HG02840 (cell line): ENCODE measurements around the gene PASD1.

ENCODE experiments used
- ATAC-seq: cut with Tn5 transposase; IDR thresholded peaks from one replicate; pipeline ENCODE4 v1.9.1; 2021; ENCODE audit warnings: mild to moderate bottlenecking, moderate library complexity, moderate number of reproducible peaks; ENCODE audit not compliant: unreplicated experiment, low FRiP score

Gene PASD1

DNA sequence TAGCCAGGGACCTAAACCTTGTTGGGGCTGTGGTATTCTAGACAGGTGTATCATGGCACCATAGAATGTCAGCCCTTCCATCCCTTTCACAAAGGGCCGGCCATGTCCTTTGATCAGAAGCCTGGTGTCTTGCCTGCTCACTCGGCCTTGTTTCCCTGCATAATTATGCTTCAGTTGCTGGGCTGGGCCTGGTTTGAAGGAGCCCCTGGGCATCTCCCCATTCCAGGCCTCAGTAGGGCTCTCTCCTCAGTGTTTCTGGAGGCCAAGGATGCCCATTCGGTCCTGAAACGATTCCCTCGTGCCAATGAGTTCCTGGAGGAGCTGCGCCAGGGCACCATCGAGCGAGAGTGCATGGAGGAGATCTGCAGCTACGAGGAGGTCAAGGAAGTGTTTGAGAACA, 136.3 kb downstream of the PASD1 start:
- ATAC-seq = no peak

DNA sequence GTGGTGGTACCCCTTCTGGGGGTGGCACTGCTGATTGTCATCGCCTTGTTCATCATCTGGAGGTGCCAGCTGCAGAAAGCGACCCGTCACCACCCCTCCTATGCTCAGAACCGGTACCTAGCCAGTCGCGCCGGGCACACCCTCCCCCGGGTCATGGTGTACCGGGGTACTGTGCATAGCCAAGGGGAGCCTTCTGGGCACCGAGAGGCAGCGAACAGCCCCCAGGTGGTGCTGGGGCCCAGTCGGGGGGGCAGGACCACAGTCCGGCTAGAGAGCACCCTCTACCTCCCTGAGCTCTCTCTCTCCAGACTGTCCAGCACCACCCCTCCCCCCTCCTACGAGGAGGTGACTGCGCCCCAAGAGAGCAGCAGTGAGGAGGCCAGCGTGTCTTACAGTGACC, 137.1 kb downstream of the PASD1 start:
- no peak for ATAC-seq

DNA sequence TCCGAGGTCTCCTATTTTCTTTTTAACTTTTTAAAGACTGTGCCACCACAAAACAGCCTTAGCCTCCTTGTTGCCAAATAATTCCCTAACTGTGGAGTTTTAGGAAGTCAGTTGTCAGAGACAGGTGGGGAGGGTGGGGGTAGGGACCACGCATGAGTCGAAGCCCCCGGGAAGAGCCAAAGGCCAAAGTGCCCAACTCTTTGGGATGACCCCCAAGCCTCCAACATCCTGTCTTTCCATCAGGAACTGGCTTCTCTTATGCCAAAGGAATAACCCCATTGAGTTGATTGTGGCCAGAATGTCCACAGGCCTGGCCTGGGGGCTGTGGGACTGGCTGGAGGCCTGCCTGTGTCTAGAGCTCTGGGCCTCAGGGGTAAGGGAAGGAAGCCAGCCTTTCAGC, 137.6 kb downstream of the PASD1 start:
- no peak for ATAC-seq

DNA sequence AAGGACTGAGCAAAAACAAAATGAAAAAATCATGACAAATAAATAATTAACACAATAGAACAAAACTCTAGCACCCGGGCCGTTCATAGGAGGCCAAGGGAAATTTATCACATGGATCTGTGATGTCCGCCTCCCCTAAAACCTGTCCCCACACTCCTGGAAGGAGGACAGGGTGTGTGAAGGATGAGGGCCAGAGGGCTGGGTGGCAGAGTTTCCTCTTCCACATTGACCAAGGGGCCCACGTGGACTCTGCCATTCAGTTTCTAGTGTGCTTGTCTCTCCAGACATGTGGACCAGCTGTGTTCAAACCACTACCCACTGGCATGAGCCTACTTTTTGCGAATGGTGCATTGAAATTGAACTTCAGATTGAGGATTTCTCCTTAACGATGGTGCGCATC, 138.1 kb downstream of the PASD1 start:
- no peak for ATAC-seq

DNA sequence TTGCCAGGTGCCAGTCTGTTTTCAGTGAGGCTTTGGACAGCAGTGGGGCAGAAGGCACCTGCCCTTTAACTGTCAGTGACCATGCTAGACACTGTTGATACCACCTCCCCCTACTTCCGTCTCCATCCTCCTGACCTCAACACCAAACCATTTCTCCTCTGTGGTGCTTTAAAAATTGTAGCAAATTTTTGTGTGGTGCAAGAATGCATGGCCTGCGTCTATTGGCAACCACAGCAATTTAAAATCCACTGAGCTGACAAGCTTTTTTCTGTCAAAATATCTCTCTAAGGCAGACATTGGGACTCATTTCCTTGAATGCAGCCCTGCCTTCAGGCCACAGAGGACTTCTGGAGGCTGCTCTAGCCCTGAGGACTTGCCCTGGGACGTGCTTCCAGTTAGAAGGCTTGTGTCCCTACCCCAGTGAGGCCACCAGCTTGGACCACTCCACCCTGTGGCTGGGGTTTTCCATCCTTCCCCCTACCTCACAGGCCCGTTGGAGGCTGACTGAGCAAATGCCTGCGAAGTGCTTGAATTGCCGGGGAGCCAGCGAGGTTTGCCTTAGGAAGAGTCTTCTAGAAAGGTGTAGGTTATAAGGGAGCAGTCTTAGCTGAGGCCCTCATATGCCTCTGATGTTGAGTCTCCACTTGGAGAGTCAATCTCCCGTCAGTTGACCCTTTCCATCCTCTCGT, 138.7 kb downstream of the PASD1 start:
- ATAC-seq = no peak

DNA sequence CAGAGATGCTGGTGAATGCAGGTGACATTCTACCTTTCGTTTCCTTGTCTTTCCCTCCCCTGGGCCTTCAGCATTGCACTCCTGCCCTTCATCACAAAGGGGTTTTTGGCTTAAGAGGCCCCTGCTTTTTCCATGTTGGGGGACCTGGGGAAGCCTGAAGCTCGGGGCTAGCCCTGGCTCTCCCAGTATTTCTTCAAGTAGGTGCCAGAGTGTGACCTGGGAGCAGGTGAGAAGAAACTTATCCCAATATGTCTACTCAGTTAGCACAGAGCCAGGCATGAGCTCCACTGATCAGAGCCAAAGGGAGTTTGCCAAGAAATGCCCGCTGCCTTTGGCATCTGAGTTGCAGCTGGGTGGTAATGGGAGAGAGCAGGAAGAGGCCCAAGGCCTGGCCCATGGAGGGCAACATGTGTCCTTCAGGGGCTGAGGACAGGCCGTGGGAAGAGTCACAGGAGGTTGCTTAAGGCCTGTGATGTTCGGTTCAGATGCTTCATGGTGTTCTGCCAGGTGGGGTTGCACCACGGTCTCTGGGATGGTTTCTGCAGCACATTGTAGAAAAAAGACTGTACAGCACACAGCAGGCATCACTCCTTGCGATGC, 139.4 kb downstream of the PASD1 start:
- ATAC-seq = no peak

DNA sequence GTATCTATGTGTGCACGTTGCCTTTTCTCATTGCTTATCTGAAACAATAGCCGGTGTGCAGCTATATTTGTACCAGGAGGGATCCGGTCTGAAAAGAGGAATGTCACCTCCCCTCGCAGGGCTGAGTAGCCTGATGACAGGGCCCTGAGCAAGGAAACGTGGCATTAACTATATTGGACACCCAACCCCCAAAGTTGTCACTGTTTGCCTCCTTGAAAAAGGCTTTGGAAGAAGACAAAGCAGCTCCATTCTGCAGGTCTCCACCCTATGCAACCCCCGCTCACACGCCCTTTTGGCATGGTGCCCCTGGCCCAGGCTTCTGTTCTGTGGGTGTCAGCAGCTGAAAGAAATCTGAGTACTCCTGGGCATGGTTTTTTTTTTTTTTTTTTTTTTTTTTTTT, 140.0 kb downstream of the PASD1 start:
- no peak for ATAC-seq

DNA sequence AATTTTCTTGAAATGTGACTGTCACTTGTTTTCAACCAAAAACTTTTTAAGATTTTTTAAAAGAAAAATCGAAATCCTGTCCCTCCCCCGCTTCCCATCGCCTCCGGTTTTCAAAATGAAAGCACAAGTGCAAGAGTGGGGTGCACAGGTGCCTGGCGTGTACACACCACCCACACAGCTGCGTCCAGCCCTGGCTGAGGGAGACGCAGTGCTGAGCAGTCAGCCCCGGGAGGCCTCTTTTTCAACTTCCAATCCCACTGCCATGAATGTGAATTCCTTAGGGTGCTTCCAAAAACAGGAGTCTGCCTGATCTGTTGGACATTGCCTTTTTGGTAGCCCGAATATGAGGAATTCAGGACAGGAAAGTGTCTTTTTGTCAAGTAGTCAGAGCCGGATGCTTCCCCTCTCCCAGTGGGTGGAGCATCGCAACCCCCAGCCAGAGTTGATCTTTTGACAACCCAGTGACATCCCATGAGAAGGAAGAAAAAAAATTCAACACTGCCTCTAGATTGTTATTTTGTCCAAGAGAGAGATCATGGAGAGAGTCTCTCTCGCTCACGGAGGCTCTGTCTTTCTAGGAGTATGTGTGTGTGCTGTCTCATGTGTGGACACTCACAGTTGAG, 140.7 kb downstream of the PASD1 start:
- ATAC-seq = no peak

DNA sequence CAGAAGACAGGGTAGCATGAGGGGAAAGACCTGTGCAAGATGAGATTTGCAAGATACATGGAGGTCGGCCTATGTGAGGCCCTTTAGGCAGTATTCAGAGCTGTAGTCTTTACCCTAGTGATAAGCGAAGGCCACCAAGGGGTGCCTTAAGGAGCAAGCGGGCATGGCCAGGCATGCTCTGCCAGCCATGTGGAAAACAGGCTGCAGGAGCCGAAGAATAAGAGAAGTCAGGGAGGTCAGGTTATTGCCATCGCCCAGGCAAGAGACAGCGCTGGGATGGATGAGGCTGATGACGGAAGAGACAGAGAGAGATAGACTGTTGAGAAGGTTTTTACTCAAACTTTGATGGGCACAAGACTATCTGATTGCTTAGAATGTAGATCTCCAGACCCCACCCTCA, 145.3 kb downstream of the PASD1 start:
- no peak for ATAC-seq

DNA sequence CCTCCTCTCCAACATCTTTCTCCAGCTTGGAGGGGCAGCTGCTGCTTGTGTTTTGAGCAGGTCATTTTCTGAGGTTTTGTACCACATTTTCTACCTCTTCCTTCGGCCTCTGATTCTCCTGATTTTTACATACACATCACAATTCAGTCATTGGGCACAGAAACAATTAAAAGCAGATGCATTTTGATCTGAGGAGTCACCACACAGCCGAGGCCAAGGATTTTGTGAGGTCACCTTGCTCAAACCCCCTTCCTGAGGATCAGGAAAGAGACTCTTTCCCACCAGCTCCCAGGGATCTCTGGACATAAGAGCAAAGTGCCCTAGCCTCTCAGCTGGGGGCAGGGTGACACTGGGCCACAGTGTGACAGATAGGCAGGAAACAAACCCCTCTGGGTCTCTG, 147.0 kb downstream of the PASD1 start:
- ATAC-seq = no peak

DNA sequence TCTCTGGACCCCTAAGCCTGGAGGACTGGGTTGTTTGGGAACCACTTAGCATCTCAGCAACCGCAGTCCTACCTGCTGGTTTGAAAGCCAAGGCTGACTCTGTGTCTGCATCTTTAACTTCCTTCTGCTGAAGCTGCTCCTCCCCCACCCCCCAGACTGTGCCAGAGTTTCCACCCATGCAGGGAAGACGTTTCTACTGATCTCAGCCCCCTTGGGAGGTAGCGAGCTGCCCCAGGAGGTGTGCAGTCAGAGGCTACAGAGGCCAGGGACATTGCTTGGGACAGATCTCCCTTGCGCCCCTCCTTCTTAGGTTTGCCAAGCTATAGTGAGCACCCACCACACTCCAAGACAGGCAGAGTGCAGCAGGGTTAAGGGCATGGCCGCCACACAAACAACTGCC, 147.7 kb downstream of the PASD1 start:
- no peak for ATAC-seq

DNA sequence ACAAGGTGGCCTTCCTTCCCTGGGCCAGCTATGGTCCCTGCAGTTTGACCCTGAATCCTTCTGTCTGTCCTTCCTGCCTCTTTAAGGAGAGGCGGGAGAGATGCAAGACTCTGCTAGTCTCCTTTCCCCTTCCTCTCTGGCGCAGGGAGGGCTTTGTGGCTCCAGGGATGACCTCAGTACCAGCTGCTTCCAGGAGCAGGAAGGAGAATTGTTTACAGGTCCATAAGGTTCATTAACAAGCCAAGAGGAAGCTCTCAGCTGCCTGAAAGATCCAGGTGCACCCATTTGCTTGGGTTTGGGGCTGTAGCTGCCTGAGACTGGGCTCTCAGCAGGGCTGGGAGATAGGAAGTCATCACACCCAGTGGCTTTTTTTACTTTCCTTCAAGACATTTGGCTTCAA, 148.3 kb downstream of the PASD1 start:
- no peak for ATAC-seq

DNA sequence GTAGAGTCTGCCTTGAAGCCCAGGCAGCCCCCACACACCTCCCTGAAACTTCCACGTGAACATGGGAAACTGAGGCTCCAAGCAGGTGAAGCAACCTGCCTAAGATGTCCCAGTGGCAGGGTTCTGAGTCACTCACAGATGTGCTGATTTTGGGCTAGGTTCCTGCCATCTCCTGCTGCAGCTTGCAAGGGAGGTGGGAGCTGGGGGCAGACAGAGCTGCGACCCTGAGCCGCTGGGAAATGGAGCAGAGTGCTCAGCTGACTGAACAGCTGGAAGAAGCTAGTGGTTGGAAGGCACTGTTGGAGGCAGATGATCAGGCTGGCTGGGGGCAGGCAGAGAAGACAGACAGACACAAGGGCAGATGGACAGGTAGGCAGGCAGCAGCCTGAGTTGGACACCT, 148.8 kb downstream of the PASD1 start:
- ATAC-seq = no peak

DNA sequence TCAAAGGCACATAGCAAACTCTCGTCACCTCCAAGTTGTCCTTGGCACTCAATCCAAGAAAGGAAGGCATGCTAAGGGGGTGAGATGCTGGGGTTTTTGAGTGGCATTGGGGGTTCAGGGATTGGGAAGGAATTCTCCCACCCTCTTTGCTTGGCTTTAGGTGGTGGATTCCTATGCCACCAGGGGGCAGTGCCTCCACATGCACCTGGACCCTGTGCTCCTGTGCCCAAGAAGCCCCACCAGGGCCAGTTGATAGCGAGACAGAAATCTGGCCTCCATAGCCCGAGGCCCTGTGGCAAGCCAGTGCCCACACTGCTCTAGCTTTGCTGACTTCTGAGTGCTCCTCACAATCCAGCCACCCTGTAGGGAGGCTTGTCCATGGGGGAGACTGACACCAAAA, 150.4 kb downstream of the PASD1 start:
- ATAC-seq = no peak

DNA sequence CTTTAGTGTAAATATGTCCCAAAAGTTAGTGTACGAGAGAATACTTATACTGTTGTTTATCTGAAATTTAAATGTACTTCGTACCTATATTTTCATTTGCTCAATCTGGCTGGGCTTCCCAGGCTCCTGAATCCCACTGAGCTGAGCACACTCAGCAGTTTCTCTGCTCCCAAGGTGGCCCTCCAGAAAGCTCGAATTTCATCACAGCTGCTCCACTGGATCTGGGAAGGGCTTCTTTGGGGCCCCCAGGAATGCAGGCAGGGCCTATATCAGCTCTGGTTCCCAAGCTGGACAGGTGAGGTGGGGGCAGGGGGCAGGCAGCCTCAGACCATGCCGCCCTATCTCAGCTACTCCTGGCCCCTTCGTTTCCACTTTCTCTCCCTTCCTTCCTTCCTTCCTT, 150.9 kb downstream of the PASD1 start:
- no peak for ATAC-seq

DNA sequence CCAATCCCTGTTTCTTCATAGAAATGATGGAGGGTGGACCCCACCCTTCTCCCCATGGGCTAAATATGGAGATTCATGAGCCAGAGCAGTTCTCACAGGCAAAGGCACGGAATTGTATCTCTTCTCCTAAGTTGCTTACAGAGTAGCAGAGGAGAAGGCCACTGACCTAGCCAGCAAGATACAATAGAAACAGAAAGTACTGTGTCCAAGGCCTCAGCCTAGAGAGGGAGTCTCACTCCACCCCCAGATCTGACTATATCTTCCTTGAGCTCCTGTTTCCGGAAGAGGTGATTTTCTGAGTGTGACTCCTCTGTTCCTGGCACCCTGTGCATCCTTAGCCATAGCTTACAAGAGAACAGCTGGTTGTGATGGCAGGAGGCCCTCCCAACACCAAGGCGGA, 152.3 kb downstream of the PASD1 start, which contains the start of gene FATE1:
TSS of gene FATE1 (plus strand) at position 284 of the 400 bp plus-strand sequence. CDS start at position 369, 85 bp downstream.
- ATAC-seq = no peak

DNA sequence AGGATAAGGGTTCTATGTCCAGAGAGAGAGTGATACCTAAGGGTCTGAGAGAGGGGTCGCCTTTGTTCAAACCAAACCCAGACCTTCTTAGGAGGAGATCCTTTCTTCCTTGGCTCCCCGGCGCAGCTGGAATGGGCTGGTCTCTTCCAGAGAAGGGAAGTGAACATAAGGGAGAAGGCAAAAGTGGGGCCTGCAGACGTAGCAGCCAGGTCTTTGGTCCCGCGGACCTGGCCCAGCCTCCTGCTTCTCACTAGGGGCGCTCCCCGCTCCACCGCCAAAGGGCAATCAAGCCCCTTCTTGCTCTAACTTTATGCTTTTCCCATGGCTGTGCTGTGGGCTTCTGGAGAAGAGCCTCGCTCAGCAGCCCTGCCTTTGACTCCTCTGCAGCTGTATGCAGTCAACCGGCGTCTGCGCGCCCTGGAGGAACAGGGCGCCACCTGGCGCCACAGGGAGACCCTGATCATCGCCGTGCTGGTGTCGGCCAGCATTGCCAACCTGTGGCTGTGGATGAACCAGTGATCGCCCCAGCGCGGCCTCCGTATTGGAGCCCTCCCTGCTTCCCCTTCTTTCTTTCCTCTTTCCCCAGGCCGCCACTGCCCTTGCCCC, 158.9 kb downstream of the PASD1 start:
- no peak for ATAC-seq

DNA sequence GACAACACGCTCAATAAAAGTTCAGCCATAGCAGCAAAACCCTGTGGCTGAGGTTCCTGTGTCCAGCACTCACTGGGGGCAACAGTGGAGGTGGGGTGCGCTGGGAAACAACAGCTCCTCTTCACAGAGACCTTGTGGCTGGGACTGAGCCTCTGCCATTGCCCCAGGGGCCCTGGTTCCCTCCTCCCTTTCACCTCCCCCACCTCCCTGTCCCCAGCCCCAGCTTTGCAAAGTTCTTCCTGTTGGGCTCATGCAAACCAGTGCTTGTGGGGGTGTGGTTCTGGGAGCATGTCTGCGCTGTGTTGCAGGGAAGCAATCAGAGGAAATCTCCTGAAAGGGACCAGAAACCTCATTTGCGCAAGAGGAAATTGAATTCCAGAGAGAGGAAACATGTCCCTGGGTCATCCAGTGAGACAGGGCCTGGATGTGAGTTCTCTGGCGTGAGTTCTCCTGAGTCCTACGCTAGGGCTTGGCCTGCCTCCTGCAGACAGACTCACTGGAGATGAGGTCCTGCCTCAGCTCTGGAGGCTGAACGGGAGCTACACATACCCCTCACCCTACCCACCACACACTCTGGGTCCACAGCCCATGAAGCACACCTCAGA, 159.8 kb downstream of the PASD1 start:
- ATAC-seq = no peak

DNA sequence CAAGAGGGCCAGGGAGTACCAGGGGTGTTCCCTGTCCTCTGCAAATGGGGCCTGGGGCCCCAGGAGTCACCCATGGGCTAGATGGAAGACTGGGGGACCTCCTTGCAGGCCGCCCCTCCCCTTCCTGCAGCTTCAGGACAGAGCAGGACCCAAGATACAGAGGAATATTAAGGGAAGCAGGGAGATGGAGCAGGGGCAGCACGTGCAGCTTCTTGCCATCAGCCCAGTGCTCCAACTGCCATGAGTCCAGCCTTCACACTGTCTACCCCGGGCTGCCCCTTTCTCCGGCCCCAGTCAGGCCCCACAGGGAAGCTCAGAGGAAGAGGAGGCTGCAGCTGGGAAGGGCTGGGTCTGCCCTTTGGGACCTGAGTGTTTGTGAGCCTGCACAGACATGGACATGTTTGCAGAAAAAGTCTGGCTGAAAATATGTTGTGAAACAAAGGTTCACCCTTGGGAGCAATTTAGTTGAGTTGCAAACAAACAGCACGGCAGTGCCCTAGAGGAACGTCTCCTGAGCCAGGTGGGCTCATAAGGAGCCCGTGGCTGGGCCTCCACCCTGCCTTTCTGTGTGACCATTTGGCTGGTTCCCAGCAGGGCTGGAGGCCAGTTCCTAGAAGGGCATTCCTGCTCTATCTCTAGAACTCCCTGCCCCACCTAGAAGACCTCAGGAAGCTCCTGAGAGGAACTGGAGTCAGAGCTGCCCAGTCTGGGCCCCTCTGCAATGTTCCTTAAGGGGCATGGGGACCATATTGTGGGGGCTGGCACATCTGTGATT, 161.3 kb downstream of the PASD1 start:
- no peak for ATAC-seq

DNA sequence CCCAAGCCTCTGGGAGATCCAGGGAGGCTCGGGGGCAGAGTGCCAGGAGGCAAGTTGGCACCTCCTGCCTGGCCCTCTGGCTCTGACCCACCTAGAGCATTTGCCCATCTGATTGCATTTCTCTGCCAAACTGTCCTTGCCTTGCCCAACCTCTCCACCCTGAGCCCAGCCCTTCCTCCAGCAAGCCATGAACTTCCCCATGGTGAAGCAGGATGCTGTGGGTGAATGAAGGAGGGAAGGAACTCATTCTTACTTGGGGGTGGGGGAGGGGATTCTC, 161.8 kb downstream of the PASD1 start:
- ATAC-seq = no peak
